Neural cell (in vitro differentiated cells): ENCODE measurements around the gene EXOC4. TPM values are rescaled to one million over a fixed set of nuclear protein-coding genes. Genes with fewer than 3 reads are reported as not detected.

Source experiments
- H2AFZ ChIP-seq: fragments of 200-600, 300-800 bp; sonication (generic), shearing (Covaris generic); 2 replicates; pipeline ENCODE4 v1.6.0; 2014; ENCODE audit warnings: low read depth, mild to moderate bottlenecking, antibody characterized with exemption, low read length, moderate library complexity
- H3F3A ChIP-seq: fragments of 200-600 bp; shearing (Covaris generic); 2 replicates; pipeline ENCODE4 v1.6.1; 2016; ENCODE audit warnings: mild to moderate bottlenecking, moderate library complexity, mixed read lengths, antibody characterized with exemption, low read length; ENCODE audit not compliant: insufficient read depth, poor library complexity, severe bottlenecking
- H3K27ac ChIP-seq: fragments of 200-600, 300-800 bp; sonication (generic), shearing (Covaris generic); 2 replicates; pipeline ENCODE4 v1.5.1; 2014; ENCODE audit warnings: mild to moderate bottlenecking, low read length, moderate library complexity
- H3K27me3 ChIP-seq: fragments of 300-800, 200-600 bp; sonication (generic), shearing (Covaris generic); 2 replicates; pipeline ENCODE4 v1.6.0; 2014; ENCODE audit warnings: mild to moderate bottlenecking, low read depth, low read length, moderate library complexity; ENCODE audit not compliant: insufficient read depth
- H3K36me3 ChIP-seq: fragments of 300-800, 200-600 bp; sonication (generic), shearing (Covaris generic); 2 replicates; pipeline ENCODE4 v1.5.1; 2014; ENCODE audit warnings: mild to moderate bottlenecking, antibody characterized with exemption, low read length, moderate library complexity; ENCODE audit not compliant: insufficient read depth
- H3K4me2 ChIP-seq: fragments of 300-800, 200-600 bp; sonication (generic), shearing (Covaris generic); 2 replicates; pipeline ENCODE4 v1.6.0; 2014; ENCODE audit warnings: mild to moderate bottlenecking, low read length
- H3K4me3 ChIP-seq: fragments of 300-800, 200-600 bp; sonication (generic), shearing (Covaris generic); 2 replicates; pipeline ENCODE4 v1.5.1; 2014; ENCODE audit warnings: mild to moderate bottlenecking, low read length, moderate library complexity
- H3K79me2 ChIP-seq: fragments of 200-600 bp; shearing (Covaris generic); replicated peaks from 2 replicates; pipeline ENCODE4 v1.6.0; 2014; ENCODE audit warnings: mild to moderate bottlenecking, low read length, moderate library complexity; ENCODE audit not compliant: insufficient read depth
- H3K9ac ChIP-seq: fragments of 300-800, 200-600 bp; sonication (generic), shearing (Covaris generic); 2 replicates; pipeline ENCODE4 v1.6.1; 2016; ENCODE audit warnings: mild to moderate bottlenecking, low read length, mixed read lengths
- H3K9me2 ChIP-seq: fragments of 200-600 bp; shearing (Covaris generic); 2 replicates; pipeline ENCODE4 v1.6.1; 2016; ENCODE audit warnings: mild to moderate bottlenecking, low read length, mixed read lengths; ENCODE audit not compliant: insufficient read depth
- H3K9me3 ChIP-seq: fragments of 200-600, 300-800 bp; sonication (generic), shearing (Covaris generic); 2 replicates; pipeline ENCODE4 v1.6.1; 2016; ENCODE audit warnings: mild to moderate bottlenecking, mixed run types, low read length, moderate library complexity, mixed read lengths
- H4K20me1 ChIP-seq: fragments of 200-600 bp; shearing (Covaris generic); 2 replicates; pipeline ENCODE4 v1.6.1; 2016; ENCODE audit warnings: mild to moderate bottlenecking, mixed run types; ENCODE audit not compliant: insufficient read depth
- CTCF ChIP-seq: fragments of 450-650 bp; IDR thresholded peaks from 2 replicates; pipeline ENCODE4 v1.5.1; 2014; ENCODE audit warnings: antibody characterized with exemption, mild to moderate bottlenecking, moderate library complexity; ENCODE audit not compliant: poor library complexity, severe bottlenecking
- EP300 ChIP-seq: fragments of 450-650 bp; conservative IDR thresholded peaks from 2 replicates; pipeline ENCODE4 v1.6.1; 2014; ENCODE audit warnings: antibody characterized with exemption, mild to moderate bottlenecking, moderate library complexity; ENCODE audit not compliant: poor library complexity, severe bottlenecking
- EZH2 ChIP-seq: fragments of 200-600, 300-800 bp; shearing (Covaris generic), sonication (generic); IDR thresholded peaks from 2 replicates; pipeline ENCODE4 v1.6.1; 2014; ENCODE audit warnings: antibody characterized with exemption, low read length, borderline replicate concordance, mild to moderate bottlenecking; ENCODE audit not compliant: insufficient read depth, poor library complexity, severe bottlenecking
- MXI1 ChIP-seq: fragments of 450-650 bp; conservative IDR thresholded peaks from 2 replicates; pipeline ENCODE4 v1.6.1; 2014; ENCODE audit warnings: antibody characterized with exemption, mild to moderate bottlenecking; ENCODE audit not compliant: poor library complexity, severe bottlenecking
- POLR2AphosphoS5 ChIP-seq: IDR thresholded peaks from 2 replicates; pipeline ENCODE4 v1.6.1; 2012
- RAD21 ChIP-seq: fragments of 450-650 bp; conservative IDR thresholded peaks from 2 replicates; pipeline ENCODE4 v1.6.1; 2014; ENCODE audit warnings: antibody characterized with exemption, mild to moderate bottlenecking, moderate library complexity
- REST ChIP-seq: IDR thresholded peaks from 2 replicates; pipeline ENCODE4 v1.6.1; 2012; ENCODE audit warnings: borderline replicate concordance
- SMC3 ChIP-seq: fragments of 450-650 bp; conservative IDR thresholded peaks from 2 replicates; pipeline ENCODE4 v1.6.1; 2014; ENCODE audit warnings: antibody characterized with exemption, mild to moderate bottlenecking, moderate library complexity; ENCODE audit not compliant: poor library complexity
- TAF1 ChIP-seq: IDR thresholded peaks from 2 replicates; pipeline ENCODE4 v1.6.1; 2012; ENCODE audit warnings: low read depth
- polyA plus RNA-seq: library from polyadenylated mRNA; depleted of rRNA; stranded (reverse); fragments of >200 nt; gene quantifications from 2 replicates; pipeline ENCODE4 v1.2.3, GENCODE V29; 2014

EXOC4 gene
- polyA plus RNA-seq, 1 donor from 2014 or later = 36.5 TPM

GRCh38 chr7:133301444-133301843 is 48.6 kb downstream of the EXOC4 start:
- Histone ChIP-seq H3K27me3 (no peaks in the 10 kb centered on the region), H2AFZ (no peak overlapping the region), H3K4me2 (no peak overlapping the region), H3K79me2 (no peaks in the 10 kb centered on the region), H3K4me3 (no peak overlapping the region), H3F3A (no peaks in the 10 kb centered on the region), H4K20me1 (no peaks in the 10 kb centered on the region), H3K27ac (no peak overlapping the region), H3K9me3 (no peaks in the 10 kb centered on the region), H3K9me2 (no peaks in the 10 kb centered on the region), H3K9ac (no peak overlapping the region), H3K36me3 (no peaks in the 10 kb centered on the region)
- TF ChIP-seq CTCF (no peak), POLR2AphosphoS5 (no peak)

- Histone ChIP-seq H3K27me3 (no peaks in the 10 kb centered on the region), H3K4me2 (no peak overlapping the region), H3K27ac (no peak overlapping the region), H3K4me3 (no peak overlapping the region), H3K9me3 (no peaks in the 10 kb centered on the region), H3K36me3 (no peaks in the 10 kb centered on the region), H4K20me1 (no peaks in the 10 kb centered on the region), H3K9me2 (no peaks in the 10 kb centered on the region), H3F3A (no peaks in the 10 kb centered on the region), H3K79me2 (no peaks in the 10 kb centered on the region), H2AFZ (no peak overlapping the region), H3K9ac (no peak overlapping the region)
- no peak for TF ChIP-seq CTCF
- no peak for TF ChIP-seq RAD21
- no peak for TF ChIP-seq POLR2AphosphoS5
- no peak for TF ChIP-seq TAF1
- TF ChIP-seq SMC3 = no peak
- TF ChIP-seq EZH2 = no peak
- TF ChIP-seq MXI1 = no peak
- TF ChIP-seq REST = no peak
- no peak for TF ChIP-seq EP300
Observed at GRCh38 chr7:133303372-133303771, 50.5 kb downstream of the EXOC4 start.
